Smooth muscle cell (in vitro differentiated cells): Measurements from ENCODE around the gene CTBP2. TPM values are rescaled to one million over a fixed set of nuclear protein-coding genes. Genes with fewer than 3 reads are reported as not detected.

Experiments
- DNase-seq: peaks from one replicate; lab custom pipeline; 2025; ENCODE audit not compliant: unreplicated experiment; lab: John Stamatoyannopoulos, UW
- H2AFZ ChIP-seq: fragments of 200-600 bp; sonication (generic); 2 replicates; pipeline ENCODE4 v1.6.0; 2016; ENCODE audit warnings: antibody characterized with exemption, low read depth, mild to moderate bottlenecking
- H3F3A ChIP-seq: fragments of 200-600 bp; sonication (generic); 2 replicates; pipeline ENCODE4 v1.6.0; 2017; ENCODE audit warnings: antibody characterized with exemption, low read depth
- H3K27ac ChIP-seq: fragments of 200-600 bp; sonication (generic); 2 replicates; pipeline ENCODE4 v1.5.1; 2016; ENCODE audit warnings: low read depth, mild to moderate bottlenecking
- H3K27me3 ChIP-seq: fragments of 200-600 bp; sonication (generic); 2 replicates; pipeline ENCODE4 v1.6.1; 2016; ENCODE audit warnings: low read depth, mild to moderate bottlenecking
- H3K36me3 ChIP-seq: fragments of 200-600 bp; sonication (generic); 2 replicates; pipeline ENCODE4 v1.5.1; 2016; ENCODE audit warnings: low read depth
- H3K4me1 ChIP-seq: fragments of 200-600 bp; sonication (generic); 2 replicates; pipeline ENCODE4 v1.5.1; 2016; ENCODE audit warnings: low read depth
- H3K4me2 ChIP-seq: fragments of 200-600 bp; sonication (generic); 2 replicates; pipeline ENCODE4 v1.6.0; 2016; ENCODE audit warnings: mild to moderate bottlenecking
- H3K4me3 ChIP-seq: fragments of 200-600 bp; sonication (generic); 2 replicates; pipeline ENCODE4 v1.5.1; 2016; ENCODE audit warnings: mild to moderate bottlenecking
- H3K79me2 ChIP-seq: fragments of 200-600 bp; sonication (generic); 2 replicates; pipeline ENCODE4 v1.6.0; 2016; ENCODE audit warnings: low read depth, mild to moderate bottlenecking
- H3K9ac ChIP-seq: fragments of 200-600 bp; sonication (generic); 2 replicates; pipeline ENCODE4 v1.6.0; 2016; ENCODE audit warnings: low read depth
- H3K9me3 ChIP-seq: fragments of 200-600 bp; sonication (generic); replicated peaks from 2 replicates; pipeline ENCODE4 v1.5.1; 2016; ENCODE audit warnings: low read depth
- H4K20me1 ChIP-seq: fragments of 200-600 bp; sonication (generic); 2 replicates; pipeline ENCODE4 v1.6.0; 2016; ENCODE audit warnings: low read depth
- CTCF ChIP-seq: fragments of 200-600 bp; sonication (generic); IDR thresholded peaks from 2 replicates; pipeline ENCODE4 v1.5.1; 2017; ENCODE audit warnings: borderline replicate concordance, mild to moderate bottlenecking, antibody characterized with exemption; ENCODE audit not compliant: insufficient read depth, poor library complexity, severe bottlenecking
- WGBS: methylation state at CpG from one replicate; pipeline ENCODE4 v1.1.7; 2016; ENCODE audit warnings: low lambda C conversion rate; 5-methylcytosine and 5-hydroxymethylcytosine counted together
- polyA plus RNA-seq: library from polyadenylated mRNA; unstranded; fragments of >200 nt; fragmentation: Nextera tagmentation; extraction: Ambion mirVana; gene quantifications from 2 replicates; pipeline ENCODE4 v1.2.1, GENCODE V29; 2016
- total RNA-seq: library from RNA; depleted of rRNA; stranded (reverse); fragments of >200 nt; gene quantifications from 2 replicates; pipeline ENCODE4 v1.2.3, GENCODE V29; 2014

The CTBP2 gene
- total and polyA plus RNA-seq, 2 experiments from 2014 or later: 49.9 to 69.5 TPM

GRCh38 chr10:125062227-125062913, 98.0 kb downstream of the CTBP2 start:
- Histone ChIP-seq H4K20me1 (peaks cover 100% of the 10 kb centered on the region), H3K4me3 (no peak overlapping the region), H3K9ac (no peak overlapping the region), H3K79me2 (peaks cover 77% of the 10 kb centered on the region), H3K36me3 (no peaks in the 10 kb centered on the region), H3K4me1 (peaks cover 37% of the 10 kb centered on the region), H3F3A (peaks cover 23% of the 10 kb centered on the region), H2AFZ (no peak overlapping the region), H3K4me2 (no peak overlapping the region), H3K9me3 (no peaks in the 10 kb centered on the region), H3K27me3 (no peaks in the 10 kb centered on the region), H3K27ac (no peak overlapping the region)
- no peak for DNase-seq
- TF ChIP-seq CTCF: no peak
- WGBS: 95% methylated on average over 18 of the region's 18 CpGs

- Histone ChIP-seq H3K27ac (no peak overlapping the region), H3K36me3 (no peaks in the 10 kb centered on the region), H3F3A (peaks cover 22% of the 10 kb centered on the region), H3K9me3 (no peaks in the 10 kb centered on the region), H4K20me1 (peaks cover 100% of the 10 kb centered on the region), H3K4me1 (peaks cover 41% of the 10 kb centered on the region), H2AFZ (no peak overlapping the region), H3K4me3 (no peak overlapping the region), H3K27me3 (no peaks in the 10 kb centered on the region), H3K9ac (no peak overlapping the region), H3K4me2 (no peak overlapping the region), H3K79me2 (peaks cover 76% of the 10 kb centered on the region)
- no peak for TF ChIP-seq CTCF
- no peak for DNase-seq
- WGBS: 86% methylated on average over 21 of the region's 21 CpGs
Measured at GRCh38 chr10:125061557-125062226, 98.7 kb downstream of the CTBP2 start.

GRCh38 chr10:125060826-125061556, 99.4 kb downstream of the CTBP2 start:
- 71% methylated on average over 21 of the region's 21 CpGs for WGBS
- H3K9me3 ChIP-seq: no peaks in the 10 kb centered on the region
- TF ChIP-seq CTCF: peak; percentile 72
- no peak overlapping the region for H3K4me2 ChIP-seq
- H3K36me3 ChIP-seq: no peaks in the 10 kb centered on the region
- no peak overlapping the region for H2AFZ ChIP-seq
- H3K79me2 ChIP-seq: peaks cover 76% of the 10 kb centered on the region
- no peak overlapping the region for H3K9ac ChIP-seq
- H4K20me1 ChIP-seq: peaks cover 100% of the 10 kb centered on the region
- peaks cover 15% of the 10 kb centered on the region for H3F3A ChIP-seq
- H3K27me3 ChIP-seq: no peaks in the 10 kb centered on the region
- no peak overlapping the region for H3K4me3 ChIP-seq
- H3K4me1 ChIP-seq: peaks cover 48% of the 10 kb centered on the region
- H3K27ac ChIP-seq: no peak overlapping the region
- DNase-seq: peak; percentile 12
